A673 (cell line): ENCODE measurements around the gene IQGAP1. TPM values are rescaled to one million over a fixed set of nuclear protein-coding genes. Genes with fewer than 3 reads are reported as not detected.

ENCODE experiments used
- BruUV-seq: library from RNA; stranded (reverse); fragments of 400-500 nt; replicated peaks from 2 replicates; lab custom pipeline; 2021; lab: Mats Ljungman, UMichigan
- CTCF ChIA-PET: fragments of 300-600 bp; sonication (Branson Sonifier 250); formaldehyde crosslinking; loops from one replicate; lab custom pipeline; 2022; ENCODE audit warnings: antibody characterized with exemption; lab: Charles Lee
- POLR2A ChIA-PET: fragments of 300-600 bp; sonication (Branson Sonifier 250); formaldehyde crosslinking; loops from one replicate; lab custom pipeline; 2022; ENCODE audit warnings: antibody characterized with exemption; ENCODE audit not compliant: low non-redundant PET; lab: Charles Lee
- DNase-seq: peaks from one replicate; pipeline ENCODE4 v3.0.0-alpha.2; 2015; ENCODE audit warnings: low spot score
- H3K27ac ChIP-seq: fragments of 200-600 bp; sonication (generic); 2 replicates; pipeline ENCODE4 v1.5.1; 2016; ENCODE audit warnings: mixed run types, low read depth, mild to moderate bottlenecking, mixed read lengths, antibody characterized with exemption, low read length; ENCODE audit not compliant: poor library complexity, severe bottlenecking
- H3K27me3 ChIP-seq: fragments of 200-600 bp; sonication (generic); replicated peaks from 2 replicates; pipeline ENCODE4 v1.6.1; 2017; ENCODE audit warnings: mixed run types, low read depth, mild to moderate bottlenecking, mixed read lengths, antibody characterized with exemption, low read length; ENCODE audit not compliant: insufficient read depth, poor library complexity
- H3K36me3 ChIP-seq: fragments of 200-600 bp; sonication (generic); 2 replicates; pipeline ENCODE4 v1.6.1; 2016; ENCODE audit warnings: mixed run types, mild to moderate bottlenecking, mixed read lengths, antibody characterized with exemption, low read length; ENCODE audit not compliant: insufficient read depth, poor library complexity, severe bottlenecking
- H3K4me1 ChIP-seq: fragments of 200-600 bp; sonication (generic); 2 replicates; pipeline ENCODE4 v1.6.1; 2017; ENCODE audit warnings: mixed run types, mild to moderate bottlenecking, mixed read lengths, antibody characterized with exemption, low read length; ENCODE audit not compliant: insufficient read depth, poor library complexity, severe bottlenecking
- H3K4me3 ChIP-seq: fragments of 200-600 bp; sonication (generic); 2 replicates; pipeline ENCODE4 v1.5.1; 2016; ENCODE audit warnings: low read depth, mixed run types, mild to moderate bottlenecking, mixed read lengths, low read length; ENCODE audit not compliant: poor library complexity, severe bottlenecking
- H3K9me3 ChIP-seq: fragments of 200-600 bp; sonication (generic); 2 replicates; pipeline ENCODE4 v1.6.1; 2016; ENCODE audit warnings: mixed run types, low read depth, mild to moderate bottlenecking, mixed read lengths, antibody characterized with exemption, low read length; ENCODE audit not compliant: poor library complexity, severe bottlenecking
- EZH2 ChIP-seq: fragments of 200-600 bp; sonication (generic); IDR thresholded peaks from 2 replicates; pipeline ENCODE4 v1.6.1; 2017; ENCODE audit warnings: borderline replicate concordance, low read depth, mild to moderate bottlenecking, mixed read lengths, antibody characterized with exemption, low read length; ENCODE audit not compliant: poor library complexity, severe bottlenecking
- intact Hi-C: fragments of 100-400 bp; cut with micrococcal nuclease; formaldehyde crosslinking; loops from one replicate; pipeline ENCODE4 v1.10.0; 2022; ENCODE audit not compliant: unreplicated experiment
- total RNA-seq: library from RNA; stranded (reverse); gene quantifications from 2 replicates; pipeline ENCODE4 v1.2.3, GENCODE V29; 2021
- TF ChIP-seq, protein P1 (sequence below): fragments of 300-800, 200-600 bp; sonication (generic); conservative IDR thresholded peaks from 2 replicates; pipeline ENCODE4 v1.5.1; 2017; ENCODE audit warnings: low read depth, mild to moderate bottlenecking, antibody characterized with exemption, low read length, moderate library complexity, mixed read lengths

IQGAP1 gene
- total RNA-seq, 1 experiment from 2014 or later: 119 TPM

- intact Hi-C loops: no loop called here
- no peak overlapping the region for H3K4me3 ChIP-seq
- H3K36me3 ChIP-seq: no peaks in the 10 kb centered on the region
- TF ChIP-seq, protein P1, sequence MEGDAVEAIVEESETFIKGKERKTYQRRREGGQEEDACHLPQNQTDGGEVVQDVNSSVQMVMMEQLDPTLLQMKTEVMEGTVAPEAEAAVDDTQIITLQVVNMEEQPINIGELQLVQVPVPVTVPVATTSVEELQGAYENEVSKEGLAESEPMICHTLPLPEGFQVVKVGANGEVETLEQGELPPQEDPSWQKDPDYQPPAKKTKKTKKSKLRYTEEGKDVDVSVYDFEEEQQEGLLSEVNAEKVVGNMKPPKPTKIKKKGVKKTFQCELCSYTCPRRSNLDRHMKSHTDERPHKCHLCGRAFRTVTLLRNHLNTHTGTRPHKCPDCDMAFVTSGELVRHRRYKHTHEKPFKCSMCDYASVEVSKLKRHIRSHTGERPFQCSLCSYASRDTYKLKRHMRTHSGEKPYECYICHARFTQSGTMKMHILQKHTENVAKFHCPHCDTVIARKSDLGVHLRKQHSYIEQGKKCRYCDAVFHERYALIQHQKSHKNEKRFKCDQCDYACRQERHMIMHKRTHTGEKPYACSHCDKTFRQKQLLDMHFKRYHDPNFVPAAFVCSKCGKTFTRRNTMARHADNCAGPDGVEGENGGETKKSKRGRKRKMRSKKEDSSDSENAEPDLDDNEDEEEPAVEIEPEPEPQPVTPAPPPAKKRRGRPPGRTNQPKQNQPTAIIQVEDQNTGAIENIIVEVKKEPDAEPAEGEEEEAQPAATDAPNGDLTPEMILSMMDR: no peak
- no peak for TF ChIP-seq EZH2
- ChIA-PET CTCF (no interaction called here), POLR2A (no interaction called here)
- H3K27ac ChIP-seq: no peak overlapping the region
- no TSS peak for BruUV-seq
- no peaks in the 10 kb centered on the region for H3K27me3 ChIP-seq
- H3K9me3 ChIP-seq: no peaks in the 10 kb centered on the region
- no peak for DNase-seq
- peaks cover 41% of the 10 kb centered on the region for H3K4me1 ChIP-seq
These were observed 34.0 kb downstream of the IQGAP1 start for GRCh38 chr15:90422043-90422442.

- BruUV-seq: no TSS peak
- ChIA-PET POLR2A (interaction anchor here (0.7 kb wide), 1 partner anchor 478 kb away, joined by 4 read pairs; no protein-coding TSS in a partner anchor), CTCF (no interaction called here)
- intact Hi-C loops: no loop called here
- DNase-seq: no peak
- Histone ChIP-seq H3K4me3 (no peak overlapping the region), H3K27me3 (no peaks in the 10 kb centered on the region), H3K4me1 (peaks cover 41% of the 10 kb centered on the region), H3K9me3 (no peaks in the 10 kb centered on the region), H3K36me3 (no peaks in the 10 kb centered on the region), H3K27ac (no peak overlapping the region)
- TF ChIP-seq, protein P1: no peak
- TF ChIP-seq EZH2: no peak
These were observed 34.9 kb downstream of the IQGAP1 start for GRCh38 chr15:90422936-90423335.

GRCh38 chr15:90423801-90424319, 35.8 kb downstream of the IQGAP1 start:
- intact Hi-C loops: no loop called here
- ChIA-PET CTCF (no interaction called here), POLR2A (no interaction called here)
- H3K9me3 ChIP-seq: no peaks in the 10 kb centered on the region
- no peak overlapping the region for H3K4me3 ChIP-seq
- peaks cover 39% of the 10 kb centered on the region for H3K4me1 ChIP-seq
- DNase-seq: no peak
- no peaks in the 10 kb centered on the region for H3K36me3 ChIP-seq
- H3K27ac ChIP-seq: no peak overlapping the region
- TF ChIP-seq EZH2: no peak
- TF ChIP-seq, protein P1: no peak
- BruUV-seq: no TSS peak
- no peaks in the 10 kb centered on the region for H3K27me3 ChIP-seq
